Limb (tissue), 2 donors: Measurements from ENCODE around the gene MYOF.
"Not testable (repeated sequence)": the region's sequence is repeated elsewhere in the genome, so short reads cannot be mapped to it uniquely, and the experiment has no call there.

Experiments used
- DNase-seq, 2 donors: peaks; one replicate each; pipeline ENCODE4 v3.0.0-alpha.2; 2016; ENCODE audit errors: extremely low spot score in 2 of 2

Gene MYOF

DNA sequence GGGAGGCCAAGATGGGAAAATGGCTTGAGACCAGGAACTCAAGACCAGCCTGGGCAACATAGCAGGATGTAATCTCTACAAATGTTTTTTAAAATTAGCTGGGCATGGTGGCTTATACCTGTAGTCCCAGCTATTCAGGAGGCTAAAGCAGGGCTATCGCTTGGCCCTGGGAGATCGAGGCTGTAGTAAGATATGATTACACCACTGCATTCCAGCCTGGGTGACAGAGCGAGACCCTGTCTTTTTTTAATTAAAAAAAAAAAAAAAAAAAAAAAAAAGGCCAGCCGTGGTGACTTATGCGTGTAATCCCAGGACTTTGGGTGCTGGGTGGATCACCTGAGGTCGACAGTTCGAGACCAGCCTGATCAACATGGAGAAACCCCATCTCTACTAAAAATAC is 27.4 kb downstream of the MYOF start:
- DNase-seq = no peak

DNA sequence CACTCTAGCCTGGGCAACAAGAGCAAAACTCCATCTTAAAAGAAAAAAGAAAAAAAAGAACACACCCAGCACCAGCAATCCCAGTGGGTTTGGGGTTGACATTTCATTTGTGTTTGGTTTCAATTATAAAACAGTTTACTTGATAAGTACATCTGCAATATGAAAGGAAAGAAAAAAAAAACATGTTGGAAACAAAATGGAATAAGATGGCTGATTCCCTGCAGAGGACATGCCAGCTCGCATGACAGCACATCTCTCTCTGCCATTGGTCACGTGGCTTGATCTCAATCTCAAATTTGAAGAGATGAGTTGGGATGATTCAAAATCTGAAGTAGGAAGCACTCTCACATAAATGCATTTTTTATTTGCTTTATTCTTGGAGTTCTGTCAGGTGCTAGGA is 28.0 kb downstream of the MYOF start:
- no peak for DNase-seq

DNA sequence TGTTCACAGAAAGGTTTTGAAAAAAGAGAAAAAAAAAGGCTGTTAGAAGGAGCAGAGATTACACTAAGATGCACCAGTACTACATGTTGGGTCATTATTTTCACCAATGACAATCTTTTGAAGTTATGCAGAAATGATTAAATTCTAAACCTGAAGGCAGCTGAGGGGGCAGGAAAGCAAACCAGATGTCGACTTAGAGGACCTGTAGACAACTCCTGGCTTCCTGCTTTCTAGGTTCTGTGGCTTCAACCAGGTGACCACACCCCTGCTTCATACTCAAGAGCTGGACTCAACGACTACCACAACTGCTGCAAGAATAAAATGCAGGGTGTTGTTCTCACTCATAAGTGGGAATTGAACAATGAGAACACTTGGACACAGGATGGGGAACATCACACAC is 30.0 kb downstream of the MYOF start:
- no peak for DNase-seq

DNA sequence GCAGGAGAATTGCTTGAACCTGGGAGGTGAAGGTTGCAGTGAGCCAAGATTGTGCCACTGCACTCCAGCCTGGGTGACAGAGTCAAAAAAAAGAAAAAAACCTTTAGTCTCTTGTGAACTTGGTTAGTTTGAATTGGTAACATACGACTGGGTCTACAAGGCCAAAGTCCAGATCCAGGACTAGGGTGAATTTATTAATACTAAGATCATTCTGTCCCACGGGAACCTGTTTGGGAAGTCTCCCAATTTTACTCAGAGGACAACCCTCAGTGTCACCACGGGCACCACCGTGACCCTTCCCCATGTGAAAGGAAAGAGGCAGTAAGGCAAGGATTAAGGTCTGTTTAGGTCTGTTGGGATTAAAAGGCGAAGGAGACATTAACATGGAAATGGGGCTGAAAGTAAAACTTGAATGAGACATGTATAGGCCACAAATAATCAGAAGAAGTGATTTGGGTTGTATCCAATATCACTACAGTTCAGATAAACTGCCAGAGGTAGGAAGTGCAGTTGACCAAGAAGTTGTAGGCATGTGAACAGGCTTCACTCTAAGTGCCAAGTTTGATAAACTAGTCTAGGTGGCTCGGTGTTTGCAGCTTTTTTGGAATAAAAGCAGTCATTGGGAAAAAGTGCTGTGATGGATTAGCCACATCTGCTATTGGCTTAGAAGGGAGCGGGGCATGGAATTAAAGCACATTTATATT is 30.7 kb downstream of the MYOF start:
- DNase-seq = no peak

DNA sequence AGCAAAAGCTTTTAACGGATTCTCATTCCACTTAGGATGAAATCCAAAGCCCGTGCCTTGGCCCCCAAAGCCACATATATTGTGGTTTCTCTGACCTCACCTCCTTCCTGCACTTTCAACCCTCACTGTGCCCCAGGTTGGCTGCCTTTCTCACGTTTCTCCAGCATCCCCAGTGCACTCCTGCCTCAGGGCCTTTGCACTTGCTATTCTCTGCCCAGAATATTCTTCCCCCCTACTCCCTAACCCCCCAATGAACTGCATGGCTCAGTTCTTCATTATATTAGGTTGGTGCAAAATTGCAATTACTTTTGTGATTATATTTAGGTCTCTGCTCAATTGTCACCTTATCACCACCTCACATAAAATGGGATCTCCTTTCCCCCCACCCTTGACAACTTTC is 34.2 kb downstream of the MYOF start:
- DNase-seq = no peak

DNA sequence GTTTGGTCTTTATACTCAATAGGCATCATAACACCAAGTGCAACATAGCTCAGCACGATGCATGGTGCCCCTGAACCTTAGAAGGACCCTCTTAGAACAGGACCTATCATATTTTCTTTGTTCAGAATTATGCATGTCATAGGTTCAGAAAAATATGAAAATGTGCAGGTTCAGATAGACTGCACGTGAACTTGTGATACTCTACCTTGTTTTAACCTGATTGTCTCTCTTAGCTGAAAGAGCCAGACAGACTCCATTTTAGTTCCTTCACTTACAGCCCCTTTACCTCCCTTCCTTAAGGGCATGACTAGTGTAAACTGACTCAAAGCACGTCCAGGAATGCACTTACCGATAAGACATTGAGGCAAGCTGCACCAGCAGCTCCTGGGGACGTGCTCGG is 35.1 kb downstream of the MYOF start:
- no peak for DNase-seq

DNA sequence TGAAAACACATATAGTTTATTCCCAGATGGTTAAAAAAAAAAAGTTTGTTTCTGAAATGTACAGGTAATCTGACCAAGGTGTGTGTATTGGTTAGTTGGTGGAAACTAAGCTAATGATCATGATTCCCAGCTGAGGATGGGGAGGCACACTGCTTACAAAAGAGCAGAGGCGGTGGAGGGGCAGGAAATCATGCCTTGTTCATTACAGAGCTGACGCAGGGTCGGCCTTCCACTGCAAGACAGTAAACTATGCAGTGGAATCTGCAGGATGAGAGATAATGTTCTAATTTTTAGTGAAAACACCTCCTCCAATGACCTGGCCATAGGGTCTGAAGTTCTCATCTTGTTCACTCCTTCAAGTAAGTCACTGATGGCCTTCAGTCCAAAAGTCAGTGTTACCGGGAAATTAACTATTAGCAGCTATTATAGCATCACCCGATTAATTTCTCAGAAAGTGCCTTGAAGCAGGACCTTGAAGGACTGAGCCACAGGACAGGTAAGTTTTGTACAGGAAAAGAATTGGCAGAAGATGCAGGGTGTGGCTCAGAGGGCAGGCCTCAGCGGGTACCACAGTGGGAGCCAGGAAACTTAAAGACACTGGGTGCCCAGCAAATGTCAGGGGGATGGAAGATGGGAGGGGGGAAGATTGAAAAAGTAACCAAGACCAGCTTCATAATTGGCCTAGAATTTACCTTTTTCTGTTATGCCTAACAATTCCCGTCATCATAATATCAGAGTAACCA is 36.0 kb downstream of the MYOF start:
- no peak for DNase-seq

DNA sequence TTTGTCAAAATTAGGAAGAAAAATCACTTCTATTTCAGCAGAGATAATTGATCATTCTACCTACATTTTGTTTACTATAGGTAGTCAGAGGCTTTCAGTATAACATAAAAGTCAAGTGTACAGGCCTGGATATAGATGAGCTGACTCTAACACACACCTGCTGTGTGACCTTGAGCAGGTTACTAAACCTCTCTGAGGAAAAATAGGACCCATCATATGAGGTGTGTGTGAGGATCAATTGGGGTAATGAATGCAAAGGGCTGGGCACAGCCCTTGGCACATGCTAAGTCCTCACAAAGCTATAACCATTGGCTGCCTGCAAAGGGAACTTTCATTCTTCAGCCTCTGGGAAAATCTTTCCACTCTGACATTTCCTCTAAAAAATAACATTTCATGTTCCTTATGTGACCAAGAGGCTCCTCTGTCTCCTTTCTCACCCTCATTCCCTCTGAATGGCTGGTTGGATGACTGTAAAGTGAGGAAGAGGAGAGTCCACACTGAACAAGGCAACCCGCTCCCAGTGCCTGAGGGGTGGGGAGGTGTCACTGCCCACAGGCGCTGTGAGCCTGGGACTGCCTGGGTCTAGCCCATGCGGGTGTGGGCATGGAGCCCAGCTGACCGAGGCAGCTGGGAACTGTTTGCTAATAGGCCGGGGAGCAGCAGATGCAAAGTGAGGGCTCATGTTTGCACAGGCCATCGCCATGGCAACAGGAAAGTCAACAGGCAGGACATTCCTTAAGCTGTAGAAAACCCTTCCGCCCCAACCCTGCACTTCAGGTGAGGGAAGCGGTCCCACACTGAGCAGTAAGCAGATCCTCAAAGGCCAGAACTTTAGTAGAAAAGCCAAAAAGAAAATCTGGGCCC is 36.8 kb downstream of the MYOF start:
- DNase-seq = peak; percentile 89 to 91

DNA sequence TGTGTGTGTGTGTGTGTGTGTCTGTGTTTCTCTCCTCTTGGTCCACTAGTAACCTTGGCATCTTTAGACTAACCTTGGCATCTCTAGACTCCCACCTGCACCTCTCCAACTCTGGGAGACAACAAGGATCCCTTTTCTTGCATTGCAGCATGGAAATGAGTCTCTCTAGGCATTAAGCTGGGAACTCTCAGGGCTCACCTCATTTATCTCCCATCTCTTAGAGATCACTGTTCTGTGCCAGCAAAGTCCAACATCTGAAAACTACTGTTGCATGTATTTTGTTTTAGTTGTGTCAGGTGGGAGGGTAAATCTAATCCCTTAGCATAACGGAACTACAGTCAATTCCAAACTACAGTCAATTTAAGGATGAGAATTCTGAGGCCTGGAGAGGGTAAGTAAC is 38.7 kb downstream of the MYOF start:
- no peak for DNase-seq

DNA sequence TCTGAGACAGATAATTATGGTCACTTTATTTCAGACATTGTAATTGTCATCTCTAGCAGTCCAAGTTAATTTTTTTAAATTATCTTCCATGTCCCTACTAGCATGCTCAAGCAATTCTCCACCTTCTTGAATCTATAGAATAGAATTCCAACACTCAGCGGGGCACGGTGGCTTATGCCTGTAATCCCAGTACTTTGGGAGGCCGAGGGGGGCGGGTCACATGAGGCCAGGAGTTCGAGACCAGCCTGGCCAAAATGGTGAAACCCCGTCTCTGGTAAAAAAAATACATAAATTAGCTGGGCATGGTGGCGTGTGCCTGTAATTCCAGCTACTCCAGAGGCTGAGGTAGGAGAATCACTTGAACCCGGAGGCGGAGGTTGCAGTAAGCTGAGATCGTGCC is 39.4 kb downstream of the MYOF start:
- DNase-seq = not testable (repeated sequence)

DNA sequence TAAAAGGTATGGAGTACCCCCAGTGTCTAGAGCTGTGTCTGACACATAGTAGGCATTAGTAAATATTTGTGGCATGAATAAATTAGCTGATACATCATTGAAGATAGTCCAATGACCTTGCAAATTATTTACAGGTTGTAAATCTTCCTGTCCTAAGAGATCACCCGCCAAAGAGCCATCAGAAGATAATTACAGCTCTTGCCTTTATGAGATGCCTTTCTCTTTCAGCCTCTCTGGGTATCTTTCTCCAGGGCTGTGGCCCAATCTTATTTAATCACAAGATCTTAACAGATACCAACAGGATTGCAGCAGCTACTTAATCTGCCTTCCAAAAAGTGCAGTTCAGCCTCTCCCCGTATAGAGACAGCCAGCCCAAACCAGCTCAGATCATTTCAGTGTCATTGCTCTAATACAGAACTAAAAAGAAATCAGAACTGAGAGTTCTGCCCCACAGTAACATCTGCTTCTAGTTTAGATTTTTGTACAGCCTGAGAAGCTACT is 41.5 kb downstream of the MYOF start:
- no peak for DNase-seq

DNA sequence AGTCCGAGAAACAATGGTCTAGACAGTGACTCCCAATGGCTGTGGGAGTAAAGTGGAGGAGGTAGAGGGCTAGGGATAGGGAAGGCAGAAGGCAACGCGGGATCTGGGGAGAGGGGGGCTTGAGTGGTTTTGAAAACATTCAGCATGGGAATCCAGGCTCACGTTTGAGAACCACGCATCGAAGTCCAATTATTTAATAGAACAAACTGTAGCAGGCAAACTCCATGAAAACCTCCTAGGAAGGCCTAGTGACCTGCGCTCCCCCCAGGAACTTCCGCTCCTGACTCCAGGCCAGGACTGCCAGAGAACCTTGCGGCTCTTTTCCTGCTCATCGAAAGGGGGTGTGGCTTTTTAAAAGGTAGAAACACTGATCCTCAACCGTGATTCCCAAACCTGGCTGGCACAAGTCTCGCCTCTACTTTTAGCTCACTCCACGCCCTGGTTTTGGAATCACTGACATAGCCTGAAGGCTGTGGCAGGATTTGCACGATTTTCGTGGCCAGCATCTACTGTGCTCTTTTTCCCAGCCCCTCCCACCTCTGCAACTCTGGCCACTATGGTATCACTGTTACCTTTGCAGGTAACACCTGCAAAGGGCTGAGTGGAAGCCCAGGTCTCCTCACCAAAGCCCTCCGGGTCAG is 43.4 kb downstream of the MYOF start:
- peak; percentile 57 to 59 for DNase-seq

DNA sequence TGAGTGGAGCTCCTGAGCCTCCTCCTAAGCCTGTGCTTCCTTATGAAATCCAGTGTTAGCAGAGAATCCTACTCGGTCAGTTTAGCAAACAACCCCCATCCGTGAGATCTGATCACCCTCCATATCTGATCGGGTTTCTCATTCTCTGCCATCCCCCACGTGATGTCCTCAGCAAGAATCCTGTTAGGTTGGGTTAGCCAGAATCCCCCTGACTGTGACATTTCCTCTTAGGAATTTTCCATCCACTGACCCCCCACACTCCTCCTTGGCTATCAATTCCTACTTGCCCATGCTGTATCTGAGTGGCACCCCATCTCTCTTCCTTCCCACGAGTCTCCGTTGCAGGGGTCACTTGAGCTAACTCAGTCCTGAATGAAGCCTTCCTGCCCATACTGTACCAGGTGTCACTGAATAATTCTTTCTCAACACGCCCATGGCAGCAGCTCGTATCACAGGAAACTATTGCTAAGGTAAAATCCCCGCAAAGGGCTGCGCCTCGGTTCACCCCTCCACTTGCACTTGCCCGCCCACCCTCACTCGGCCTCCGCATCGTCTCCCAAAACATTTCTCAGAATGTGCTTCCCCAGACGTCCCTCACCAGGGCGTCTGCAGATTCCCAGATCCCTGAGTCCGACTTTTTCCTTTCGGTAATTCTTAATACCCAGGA is 44.1 kb downstream of the MYOF start:
- DNase-seq = no peak

DNA sequence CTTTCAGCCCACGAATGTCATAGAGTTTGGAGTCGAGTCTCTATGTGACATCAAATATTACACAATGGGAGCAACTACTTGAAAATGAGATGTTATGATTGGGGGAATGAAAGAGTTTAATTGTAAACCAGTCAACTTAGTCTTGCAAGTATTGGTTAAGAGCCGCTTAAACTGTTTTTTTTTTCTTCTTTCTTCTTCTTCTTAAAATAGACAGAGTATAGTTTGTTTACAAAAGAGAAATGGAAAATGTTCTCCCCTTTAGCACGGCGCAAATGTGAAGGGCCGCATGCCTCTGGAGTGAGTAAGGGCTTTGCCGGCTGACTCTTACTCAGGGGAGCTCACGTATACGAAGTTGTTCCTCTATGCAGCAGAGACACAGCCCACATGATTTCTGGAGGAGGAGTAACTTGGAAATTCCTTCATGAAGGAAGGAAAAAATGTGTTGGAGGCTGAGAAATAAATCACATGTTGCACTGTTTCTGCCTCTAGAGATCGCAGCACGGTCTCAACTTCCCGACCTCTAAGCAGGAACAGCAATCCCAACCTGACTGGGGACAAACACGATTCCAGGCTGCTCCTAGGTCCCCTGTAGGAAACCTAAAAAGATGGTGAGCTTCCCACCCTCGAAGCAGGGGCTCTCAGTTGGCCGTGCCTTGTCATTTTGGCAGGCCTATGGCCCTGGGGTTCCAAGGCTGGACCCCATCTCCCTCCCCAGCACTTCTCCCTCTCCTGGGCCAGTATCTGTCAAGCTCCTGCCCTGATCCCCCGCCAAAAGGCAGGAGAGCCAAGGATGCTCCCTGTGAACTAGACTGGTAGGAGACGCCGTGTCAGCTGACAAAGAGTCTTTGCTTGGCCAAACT is 44.8 kb downstream of the MYOF start:
- DNase-seq = peak; percentile 74 to 93

DNA sequence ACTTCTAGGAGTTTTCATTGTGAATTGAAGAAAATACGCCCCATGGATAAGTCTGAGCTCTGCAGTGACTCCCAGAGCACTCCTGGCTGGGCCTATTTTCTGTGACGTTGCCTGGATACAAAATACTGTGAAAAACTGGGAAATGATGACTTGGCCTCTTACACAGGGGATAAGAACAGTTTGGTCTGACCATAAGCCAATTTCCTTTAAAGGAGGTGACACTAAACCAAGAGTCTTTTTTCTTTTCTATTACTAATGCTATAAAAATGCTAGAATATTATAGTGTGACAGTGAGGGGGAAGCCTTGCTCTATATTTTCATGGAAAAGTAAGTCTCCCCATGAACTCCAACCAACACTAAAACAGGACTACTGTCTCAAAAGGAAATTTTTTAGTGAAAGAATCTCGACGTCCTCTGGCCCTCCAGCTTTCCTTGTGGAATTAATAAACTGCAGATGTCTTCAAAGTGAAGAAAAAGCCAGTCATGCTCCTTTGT is 45.5 kb downstream of the MYOF start:
- DNase-seq = peak; percentile 62 to 91

DNA sequence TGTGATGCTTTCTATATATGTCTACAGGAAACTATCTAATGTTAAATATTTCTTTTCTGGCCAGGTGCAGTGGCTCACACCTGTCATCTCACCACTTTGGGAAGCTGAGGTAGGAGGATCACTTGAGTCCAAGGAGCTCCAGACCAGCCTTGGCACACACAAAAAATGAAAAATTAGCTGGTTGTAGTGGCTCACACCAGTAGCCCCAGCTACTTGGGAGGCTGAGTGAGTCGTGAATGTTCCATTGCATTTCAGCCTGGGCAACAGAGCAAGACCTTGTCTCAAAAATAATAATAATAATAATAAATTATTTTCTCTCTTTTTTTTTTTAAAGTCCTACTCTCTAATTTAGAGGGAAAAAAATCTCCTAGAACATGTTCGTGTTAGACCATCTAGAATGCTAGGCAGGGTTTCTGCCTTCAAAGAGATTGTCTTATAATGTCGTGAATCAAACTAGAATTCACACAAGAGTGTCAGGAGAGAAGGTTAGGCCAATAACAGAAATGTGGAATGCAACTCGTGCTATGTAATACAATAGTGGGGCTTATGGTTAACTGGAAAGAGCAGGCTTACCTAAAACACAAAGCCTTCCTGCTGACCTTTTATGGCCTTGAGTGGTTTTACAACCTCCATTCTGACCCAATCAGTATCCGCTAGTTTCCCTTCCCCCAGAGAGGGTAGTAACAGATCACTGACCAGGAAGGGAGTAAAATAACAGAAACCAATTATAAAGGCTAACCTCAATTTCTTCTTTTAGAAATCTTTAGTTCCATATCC is 46.3 kb downstream of the MYOF start:
- DNase-seq = peak in 1 of 2 donors; percentile 51

DNA sequence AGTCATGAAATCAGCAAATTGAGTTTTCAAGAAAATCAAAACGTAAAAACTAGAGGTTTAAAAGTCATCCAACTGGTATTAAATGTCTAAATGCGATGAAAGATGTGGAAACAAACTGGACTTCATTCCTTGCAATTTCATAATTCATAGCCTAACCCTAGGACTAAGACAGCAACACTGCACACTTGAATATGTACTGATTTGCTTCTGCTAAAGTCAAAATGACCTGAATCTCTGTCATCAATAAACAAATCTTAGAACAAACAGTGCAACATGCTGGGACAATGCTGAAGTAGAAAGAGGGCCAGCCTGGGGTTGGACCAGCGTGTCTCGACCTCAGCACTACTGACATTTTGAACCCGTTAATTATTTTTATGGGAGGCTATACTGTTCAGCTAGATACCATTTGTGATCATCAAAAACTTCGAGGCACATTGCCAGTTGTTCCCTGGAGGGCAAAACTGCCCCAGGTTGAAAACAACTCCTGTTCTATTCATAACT is 47.1 kb downstream of the MYOF start:
- DNase-seq = no peak

DNA sequence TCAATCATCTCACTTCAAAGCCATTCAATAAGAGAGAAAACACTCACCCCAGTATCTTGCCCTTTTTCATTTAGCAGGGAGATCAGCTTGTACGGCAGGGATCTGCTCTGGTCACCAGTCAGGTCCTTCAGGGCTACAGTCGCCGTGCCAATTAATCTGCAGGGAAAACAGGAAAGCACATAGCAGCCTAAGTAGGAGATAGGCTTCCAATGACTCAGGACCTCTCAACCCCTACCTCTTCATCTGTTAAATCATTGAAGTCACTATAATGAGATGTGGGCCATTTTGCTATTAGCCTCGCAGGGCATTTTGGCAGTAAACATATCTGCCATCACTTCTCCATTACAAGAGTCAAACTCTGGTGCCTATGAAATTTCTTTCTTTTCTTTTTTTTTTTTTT is 50.8 kb downstream of the MYOF start:
- no peak for DNase-seq

DNA sequence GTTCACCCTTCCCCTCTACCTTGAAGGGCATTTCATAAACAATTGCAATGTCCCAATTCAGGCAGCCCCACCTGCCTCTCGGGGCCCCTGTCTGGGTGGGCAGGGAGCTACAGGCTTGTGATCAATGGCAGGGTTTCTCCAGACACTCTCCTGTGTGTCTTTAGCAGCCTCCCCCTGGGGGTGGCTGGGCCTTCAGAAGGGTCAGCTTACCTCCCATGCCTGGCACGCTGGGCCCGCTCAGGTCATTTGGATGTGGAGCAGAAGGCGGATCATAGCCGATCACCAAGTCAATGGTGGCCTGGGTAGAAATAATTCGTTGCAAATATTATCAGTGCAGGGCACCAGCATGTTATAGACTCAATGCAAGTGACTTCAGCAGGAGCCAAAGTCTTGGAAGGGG is 56.3 kb downstream of the MYOF start:
- DNase-seq = no peak
